Skin epidermis (tissue), 12 donors: Measurements from ENCODE around the gene C2CD2.

Experiments used
- H3K27ac ChIP-seq, 21 experiments: fragments of 200-600 bp; sonication (generic) in 11 of 21; one replicate each; pipeline ENCODE4 v1.5.0; 2020; ENCODE audit warnings: mild to moderate bottlenecking in 3 of 21, inconsistent platforms in 2 of 21, moderate library complexity in 2 of 21
- H3K4me3 ChIP-seq, 7 experiments: fragments of 200-600 bp; sonication (generic) in 2 of 7; one replicate each; pipeline ENCODE4 v1.5.0; 2020; ENCODE audit warnings: inconsistent platforms in 2 of 7, mild to moderate bottlenecking in 2 of 7, moderate library complexity in 1 of 7

Gene C2CD2

GRCh38 chr21:41976611-41977010 lies 22.8 kb upstream of the C2CD2 start:
- Histone ChIP-seq H3K4me3 (no peak overlapping the region), H3K27ac (no peak overlapping the region)

DNA sequence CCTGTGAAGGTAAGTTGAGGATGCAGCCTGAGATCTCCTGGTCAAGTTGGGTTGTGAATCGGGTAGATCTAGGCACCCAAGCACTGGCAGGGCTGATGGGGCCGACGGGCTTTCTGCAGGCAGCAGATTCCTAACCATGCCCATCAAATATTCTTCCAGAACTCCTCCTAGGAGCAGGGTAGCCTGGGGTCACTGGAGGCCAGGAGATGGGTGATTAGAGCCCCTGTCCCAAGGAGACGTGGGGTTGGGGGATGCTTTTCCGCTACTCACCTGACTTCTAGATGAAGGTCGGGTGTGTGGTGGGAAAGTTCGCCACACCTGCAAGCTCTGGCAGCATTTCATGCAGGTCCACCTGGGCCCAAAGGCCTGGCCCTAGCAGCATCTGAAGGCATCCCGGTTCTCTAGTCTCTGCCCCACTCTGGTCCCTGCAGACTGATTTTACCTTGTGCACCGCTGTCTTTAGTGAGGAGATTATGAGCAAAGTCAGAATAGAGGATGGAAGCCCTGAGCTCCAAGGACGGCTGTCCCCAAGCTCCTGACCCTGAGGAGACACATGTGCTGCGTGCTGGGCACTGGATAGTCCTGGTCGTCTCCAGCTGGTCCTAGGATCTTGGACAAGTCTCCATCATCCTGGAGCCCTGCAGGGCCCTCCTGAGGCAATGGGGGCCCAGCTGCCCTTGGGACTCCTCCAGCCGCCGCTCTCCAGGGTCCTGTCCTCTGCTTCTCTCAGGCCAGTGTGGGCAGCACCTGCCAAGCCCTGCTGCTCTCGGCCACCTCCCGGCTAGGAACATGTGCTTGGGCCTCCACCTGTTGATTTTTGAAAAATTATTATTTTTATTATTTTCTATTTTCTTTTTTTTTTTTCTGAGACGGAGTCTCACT lies 21.8 kb upstream of the C2CD2 start:
- Histone ChIP-seq H3K4me3 (no peak overlapping the region), H3K27ac (no peak overlapping the region)

GRCh38 chr21:41974752-41975053 lies 20.9 kb upstream of the C2CD2 start:
- Histone ChIP-seq H3K4me3 (no peak overlapping the region), H3K27ac (peak overlapping the region in 2 of 21 experiments; percentile 4 to 40)

GRCh38 chr21:41973861-41974751 lies 20.3 kb upstream of the C2CD2 start:
- Histone ChIP-seq H3K27ac (peak overlapping the region in 10 of 21 experiments; percentile 9 to 68 (median 38)), H3K4me3 (no peak overlapping the region)

GRCh38 chr21:41973427-41973831 lies 19.6 kb upstream of the C2CD2 start:
- Histone ChIP-seq H3K27ac (peak overlapping the region in 7 of 21 experiments; percentile 21 to 68 (median 56)), H3K4me3 (no peak overlapping the region)

DNA sequence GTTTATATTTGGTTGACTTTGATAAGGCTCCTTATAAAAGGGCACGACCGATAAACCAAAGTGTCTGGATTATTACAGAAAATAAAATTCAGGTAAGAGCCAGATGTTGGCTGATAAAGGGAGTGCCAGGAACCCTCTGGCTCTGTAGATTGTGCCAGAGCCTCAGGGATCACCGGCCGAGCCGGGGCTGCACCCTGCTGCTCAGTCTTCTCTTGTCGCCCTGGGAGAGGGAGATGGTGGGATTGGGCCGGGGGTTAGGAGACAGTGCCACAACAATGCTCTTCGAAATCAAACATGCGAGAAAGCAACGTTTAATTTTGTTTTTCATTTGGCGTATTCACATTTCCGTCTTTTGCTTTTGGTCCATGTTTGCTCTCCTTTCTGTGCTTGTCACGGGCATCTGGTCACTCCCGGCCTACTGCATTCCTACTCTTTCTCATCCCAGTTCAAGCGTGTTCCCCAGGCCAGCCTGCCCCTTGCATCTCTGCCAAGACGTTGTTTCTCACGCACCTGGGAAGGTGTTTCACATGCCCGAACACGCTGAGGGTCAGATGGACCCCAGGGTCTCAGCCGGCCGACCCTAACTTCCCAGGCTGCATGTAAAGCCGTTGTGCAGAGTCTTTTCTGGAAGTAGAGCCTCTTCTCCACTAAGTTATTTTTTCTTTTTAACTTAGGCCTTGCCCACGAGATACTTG lies 18.8 kb upstream of the C2CD2 start:
- H3K27ac ChIP-seq = peak overlapping the region in 6 of 21 experiments; percentile 29 to 56 (median 45)
- no peak overlapping the region for H3K4me3 ChIP-seq

DNA sequence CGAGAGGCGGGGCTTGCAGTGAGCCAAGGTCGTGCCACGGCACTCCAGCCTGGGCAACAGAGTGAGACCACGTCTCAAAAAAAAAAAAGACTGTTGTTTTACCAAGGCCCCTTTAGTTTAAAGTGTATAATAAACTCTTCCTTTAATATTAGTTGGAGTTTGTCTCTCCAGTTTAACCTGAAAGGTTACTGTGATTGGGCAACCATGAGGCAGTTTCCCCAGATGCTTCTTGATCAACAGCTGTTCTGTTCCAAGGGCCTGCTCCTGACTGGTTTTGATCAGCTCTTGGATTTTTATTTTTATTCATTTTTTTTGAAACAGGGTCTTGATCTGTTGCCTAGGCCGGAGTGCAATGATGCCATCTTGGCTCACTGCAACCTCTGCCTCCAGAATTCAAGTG lies 18.1 kb upstream of the C2CD2 start:
- no peak overlapping the region for H3K4me3 ChIP-seq
- H3K27ac ChIP-seq = peak overlapping the region in 6 of 21 experiments; percentile 29 to 56 (median 45)

GRCh38 chr21:41970751-41971653 lies 17.2 kb upstream of the C2CD2 start:
- Histone ChIP-seq H3K4me3 (no peak overlapping the region), H3K27ac (no peak overlapping the region)

DNA sequence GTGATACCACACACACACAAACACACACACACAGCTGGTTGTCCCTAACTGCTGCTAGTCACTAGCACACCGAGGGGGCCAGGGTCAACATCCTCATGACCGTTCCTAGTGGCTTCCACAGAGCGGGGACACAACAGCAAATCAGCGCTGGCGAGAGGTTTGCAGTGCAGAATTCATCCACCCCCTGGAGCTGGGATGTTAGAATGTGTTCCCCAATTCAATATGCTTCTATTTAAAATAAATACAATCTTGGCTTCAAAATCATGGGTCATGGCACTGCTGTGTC lies 16.2 kb upstream of the C2CD2 start:
- no peak overlapping the region for H3K27ac ChIP-seq

GRCh38 chr21:41967708-41968107 lies 13.9 kb upstream of the C2CD2 start:
- no peak overlapping the region for H3K27ac ChIP-seq
- no peak overlapping the region for H3K4me3 ChIP-seq

More for the DNA sequence above, 16.2 kb upstream of the C2CD2 start:
- no peak overlapping the region for H3K4me3 ChIP-seq

- no peak overlapping the region for H3K4me3 ChIP-seq
- no peak overlapping the region for H3K27ac ChIP-seq
These were observed 13.2 kb upstream of the C2CD2 start for GRCh38 chr21:41966872-41967621.

- Histone ChIP-seq H3K27ac (no peak overlapping the region), H3K4me3 (no peak overlapping the region)
These were observed 12.4 kb upstream of the C2CD2 start for GRCh38 chr21:41966041-41966833.

GRCh38 chr21:41965461-41966013 lies 11.7 kb upstream of the C2CD2 start:
- Histone ChIP-seq H3K4me3 (no peak overlapping the region), H3K27ac (no peak overlapping the region)

DNA sequence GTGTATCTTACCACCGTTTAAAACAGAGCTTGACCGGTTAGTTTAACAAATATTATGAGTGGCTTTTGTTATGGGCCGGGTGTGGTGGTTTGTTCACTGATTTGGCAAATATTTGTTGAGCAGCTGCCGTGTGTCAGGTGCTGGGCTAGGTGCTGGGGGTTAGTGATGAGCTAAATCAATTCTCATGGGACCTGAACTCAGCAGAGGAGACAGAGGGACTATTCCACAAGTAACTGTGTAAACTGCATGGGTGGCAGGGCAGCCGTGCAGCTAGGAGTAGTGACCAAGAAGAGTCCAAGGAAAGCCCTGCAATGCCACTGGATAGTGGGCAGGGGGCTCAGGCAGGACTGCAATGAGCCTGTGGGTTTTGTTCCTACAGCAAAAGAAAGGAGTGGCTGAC lies 11.2 kb upstream of the C2CD2 start:
- no peak overlapping the region for H3K4me3 ChIP-seq
- H3K27ac ChIP-seq = no peak overlapping the region

- no peak overlapping the region for H3K27ac ChIP-seq
- H3K4me3 ChIP-seq = no peak overlapping the region
These were observed 10.4 kb upstream of the C2CD2 start for GRCh38 chr21:41964171-41964570.

GRCh38 chr21:41962425-41962966 lies 8.7 kb upstream of the C2CD2 start:
- no peak overlapping the region for H3K27ac ChIP-seq
- no peak overlapping the region for H3K4me3 ChIP-seq

GRCh38 chr21:41961753-41962152 lies 7.9 kb upstream of the C2CD2 start:
- Histone ChIP-seq H3K27ac (no peak overlapping the region), H3K4me3 (no peak overlapping the region)
